Endodermal cell (in vitro differentiated cells): ENCODE results near the gene MCF2L2. TPM values are rescaled to one million over a fixed set of nuclear protein-coding genes. Genes with fewer than 3 reads are reported as not detected.
"Not testable (repeated sequence)": the region's sequence is repeated elsewhere in the genome, so short reads cannot be mapped to it uniquely, and the experiment has no call there.

Source experiments
- DNase-seq: peaks from one replicate; pipeline ENCODE4 v3.0.0-alpha.2; 2017
- H3K27ac ChIP-seq: 2 replicates; pipeline ENCODE4 v1.5.1; 2013; ENCODE audit warnings: mild to moderate bottlenecking, low read depth, low read length, moderate library complexity
- H3K27me3 ChIP-seq: 2 replicates; pipeline ENCODE4 v1.6.1; 2013; ENCODE audit warnings: mild to moderate bottlenecking, low read length, moderate library complexity; ENCODE audit not compliant: insufficient read depth, control insufficient read depth, poor library complexity, severe bottlenecking
- H3K36me3 ChIP-seq: 2 replicates; pipeline ENCODE4 v1.7.0; 2013; ENCODE audit warnings: mild to moderate bottlenecking, low read length, moderate library complexity; ENCODE audit not compliant: control insufficient read depth, insufficient read depth
- H3K4me1 ChIP-seq: one replicate; pipeline ENCODE4 v1.7.0; 2013; ENCODE audit warnings: low read length; ENCODE audit not compliant: control insufficient read depth, insufficient read depth
- H3K4me3 ChIP-seq: 2 replicates; pipeline ENCODE4 v1.5.1; 2013; ENCODE audit warnings: mild to moderate bottlenecking, low read length, moderate library complexity
- H3K9ac ChIP-seq: 2 replicates; pipeline ENCODE4 v1.6.1; 2013; ENCODE audit warnings: mild to moderate bottlenecking, low read length, moderate library complexity; ENCODE audit not compliant: poor library complexity, severe bottlenecking; ENCODE audit errors: extremely low read depth
- H3K9me3 ChIP-seq: 2 replicates; pipeline ENCODE4 v1.6.1; 2013; ENCODE audit warnings: mild to moderate bottlenecking, low read length, moderate library complexity; ENCODE audit not compliant: control insufficient read depth
- H3K27ac Mint-ChIP-seq: 2 replicates; pipeline ENCODE4 v1.8.0; 2020; ENCODE audit warnings: mixed read lengths
- H3K27me3 Mint-ChIP-seq: 2 replicates; pipeline ENCODE4 v1.8.0; 2021; ENCODE audit warnings: mild to moderate bottlenecking, mixed read lengths; ENCODE audit not compliant: insufficient read depth
- H3K36me3 Mint-ChIP-seq: 2 replicates; pipeline ENCODE4 v1.8.0; 2020; ENCODE audit warnings: low read depth, mixed read lengths
- H3K4me1 Mint-ChIP-seq: 2 replicates; pipeline ENCODE4 v1.8.0; 2020; ENCODE audit warnings: mixed read lengths
- H3K4me3 Mint-ChIP-seq: 2 replicates; pipeline ENCODE4 v1.8.0; 2020; ENCODE audit warnings: mild to moderate bottlenecking, moderate library complexity, mixed read lengths
- H3K9me3 Mint-ChIP-seq: 2 replicates; pipeline ENCODE4 v1.8.0; 2020; ENCODE audit warnings: mild to moderate bottlenecking, mixed read lengths
- WGBS, 2 experiments: methylation state at CpG; one replicate each; pipeline versions ENCODE4 v1.1.5 to v1.1.7; 2013; ENCODE audit warnings: missing lambda C conversion rate in 2 of 2, mixed read lengths in 1 of 2; ENCODE audit not compliant: insufficient coverage in 1 of 2, insufficient read length in 1 of 2; 5-methylcytosine and 5-hydroxymethylcytosine counted together
- total RNA-seq, 2 donors: library from RNA; stranded (reverse); fragmentation: NEBNext Ultra II Directional in 1 of 2; extraction: Animal tissue kit (Norgen Biotek cat#: 25700) in 1 of 2; gene quantifications; 2 replicates in 1 of 2; 3 replicates in 1 of 2; pipeline ENCODE4 v1.2.1, GENCODE V29; 2021
- TF ChIP-seq, protein P1 (sequence below): fragments of 200-600 bp; sonication (generic); conservative IDR thresholded peaks from 2 replicates; pipeline ENCODE4 v1.5.0; 2021; ENCODE audit warnings: antibody characterized with exemption, mild to moderate bottlenecking

The MCF2L2 gene
- total RNA-seq, 2 donors from 2014 or later: 72.6 to 86.5 TPM

DNA sequence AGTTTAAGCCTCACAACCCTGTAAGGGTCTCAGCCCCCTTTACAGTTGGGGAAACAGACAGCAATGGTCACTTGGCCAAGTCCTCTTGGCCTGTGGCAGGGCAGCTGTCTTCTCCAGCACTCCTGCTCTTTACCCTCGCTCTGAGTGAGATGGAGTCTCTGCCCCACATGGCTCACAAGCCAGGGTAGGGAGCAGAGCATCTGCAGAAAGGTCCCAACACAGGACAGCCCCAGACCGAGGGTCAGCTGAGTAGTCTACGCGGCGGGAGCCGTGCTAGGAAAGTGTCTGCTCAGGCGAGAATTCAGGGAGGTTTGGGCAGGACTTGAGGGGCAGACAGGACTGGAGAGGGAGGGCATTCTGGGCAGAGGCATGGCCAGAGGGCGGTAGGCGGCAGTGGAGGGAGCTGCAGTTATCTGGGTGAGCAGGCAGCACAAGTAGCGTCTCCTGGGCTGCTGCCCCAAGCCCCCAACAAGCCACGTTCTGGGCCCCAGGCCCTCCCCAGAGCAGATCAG lies 247.6 kb downstream of the MCF2L2 start:
- Mint-ChIP-seq H3K27me3 (peaks cover 26% of the 10 kb centered on the region), H3K9me3 (no peaks in the 10 kb centered on the region), H3K36me3 (peaks cover 15% of the 10 kb centered on the region), H3K4me1 (peaks cover 25% of the 10 kb centered on the region), H3K4me3 (no peak overlapping the region), H3K27ac (no peak overlapping the region)
- WGBS, 2 experiments: 85 to 88% methylated on average over 7 to 11 of the region's 11 CpGs
- Histone ChIP-seq H3K27ac (no peak overlapping the region), H3K9me3 (no peaks in the 10 kb centered on the region), H3K27me3 (peaks cover 13% of the 10 kb centered on the region), H3K4me1 (no peaks in the 10 kb centered on the region), H3K36me3 (no peaks in the 10 kb centered on the region), H3K4me3 (no peak overlapping the region), H3K9ac (no peak overlapping the region)
- TF ChIP-seq, protein P1, sequence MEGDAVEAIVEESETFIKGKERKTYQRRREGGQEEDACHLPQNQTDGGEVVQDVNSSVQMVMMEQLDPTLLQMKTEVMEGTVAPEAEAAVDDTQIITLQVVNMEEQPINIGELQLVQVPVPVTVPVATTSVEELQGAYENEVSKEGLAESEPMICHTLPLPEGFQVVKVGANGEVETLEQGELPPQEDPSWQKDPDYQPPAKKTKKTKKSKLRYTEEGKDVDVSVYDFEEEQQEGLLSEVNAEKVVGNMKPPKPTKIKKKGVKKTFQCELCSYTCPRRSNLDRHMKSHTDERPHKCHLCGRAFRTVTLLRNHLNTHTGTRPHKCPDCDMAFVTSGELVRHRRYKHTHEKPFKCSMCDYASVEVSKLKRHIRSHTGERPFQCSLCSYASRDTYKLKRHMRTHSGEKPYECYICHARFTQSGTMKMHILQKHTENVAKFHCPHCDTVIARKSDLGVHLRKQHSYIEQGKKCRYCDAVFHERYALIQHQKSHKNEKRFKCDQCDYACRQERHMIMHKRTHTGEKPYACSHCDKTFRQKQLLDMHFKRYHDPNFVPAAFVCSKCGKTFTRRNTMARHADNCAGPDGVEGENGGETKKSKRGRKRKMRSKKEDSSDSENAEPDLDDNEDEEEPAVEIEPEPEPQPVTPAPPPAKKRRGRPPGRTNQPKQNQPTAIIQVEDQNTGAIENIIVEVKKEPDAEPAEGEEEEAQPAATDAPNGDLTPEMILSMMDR: no peak
- DNase-seq: no peak

- DNase-seq: peak; percentile 71
- peaks cover 28% of the 10 kb centered on the region for H3K27me3 Mint-ChIP-seq
- peaks cover 19% of the 10 kb centered on the region for H3K4me1 Mint-ChIP-seq
- TF ChIP-seq, protein P1: no peak
- H3K27ac ChIP-seq: no peak overlapping the region
- peak overlapping the region; percentile 55 for H3K4me3 Mint-ChIP-seq
- H3K36me3 Mint-ChIP-seq: peaks cover 16% of the 10 kb centered on the region
- 51 to 62% methylated on average over 11 to 12 of the region's 12 CpGs for WGBS, 2 experiments
- no peaks in the 10 kb centered on the region for H3K4me1 ChIP-seq
- H3K9ac ChIP-seq: no peak overlapping the region
- no peaks in the 10 kb centered on the region for H3K9me3 ChIP-seq
- peak overlapping the region; percentile 80 for H3K4me3 ChIP-seq
- no peaks in the 10 kb centered on the region for H3K36me3 ChIP-seq
- no peaks in the 10 kb centered on the region for H3K9me3 Mint-ChIP-seq
- peaks cover 13% of the 10 kb centered on the region for H3K27me3 ChIP-seq
- no peak overlapping the region for H3K27ac Mint-ChIP-seq
Measured at GRCh38 chr3:183180110-183180783, 248.2 kb downstream of the MCF2L2 start.

GRCh38 chr3:183179550-183179908 lies 248.9 kb downstream of the MCF2L2 start:
- 33 to 35% methylated on average over 3 to 18 of the region's 18 CpGs for WGBS, 2 experiments
- Histone ChIP-seq H3K9ac (peak overlapping the region; percentile 34), H3K27me3 (peaks cover 13% of the 10 kb centered on the region), H3K4me3 (peak overlapping the region; percentile 80)
- peaks cover 16% of the 10 kb centered on the region for H3K4me1 Mint-ChIP-seq
- not testable (repeated sequence) for H3K27ac Mint-ChIP-seq, DNase-seq, H3K9me3 Mint-ChIP-seq, H3K27ac ChIP-seq, H3K36me3 ChIP-seq, H3K4me1 ChIP-seq, H3K9me3 ChIP-seq
- H3K4me3 Mint-ChIP-seq: peak overlapping the region; percentile 55
- H3K36me3 Mint-ChIP-seq: peaks cover 22% of the 10 kb centered on the region
- H3K27me3 Mint-ChIP-seq: peaks cover 28% of the 10 kb centered on the region
